ENCODE measurements around the gene IQCE.

- TF ChIP-seq, protein P1, sequence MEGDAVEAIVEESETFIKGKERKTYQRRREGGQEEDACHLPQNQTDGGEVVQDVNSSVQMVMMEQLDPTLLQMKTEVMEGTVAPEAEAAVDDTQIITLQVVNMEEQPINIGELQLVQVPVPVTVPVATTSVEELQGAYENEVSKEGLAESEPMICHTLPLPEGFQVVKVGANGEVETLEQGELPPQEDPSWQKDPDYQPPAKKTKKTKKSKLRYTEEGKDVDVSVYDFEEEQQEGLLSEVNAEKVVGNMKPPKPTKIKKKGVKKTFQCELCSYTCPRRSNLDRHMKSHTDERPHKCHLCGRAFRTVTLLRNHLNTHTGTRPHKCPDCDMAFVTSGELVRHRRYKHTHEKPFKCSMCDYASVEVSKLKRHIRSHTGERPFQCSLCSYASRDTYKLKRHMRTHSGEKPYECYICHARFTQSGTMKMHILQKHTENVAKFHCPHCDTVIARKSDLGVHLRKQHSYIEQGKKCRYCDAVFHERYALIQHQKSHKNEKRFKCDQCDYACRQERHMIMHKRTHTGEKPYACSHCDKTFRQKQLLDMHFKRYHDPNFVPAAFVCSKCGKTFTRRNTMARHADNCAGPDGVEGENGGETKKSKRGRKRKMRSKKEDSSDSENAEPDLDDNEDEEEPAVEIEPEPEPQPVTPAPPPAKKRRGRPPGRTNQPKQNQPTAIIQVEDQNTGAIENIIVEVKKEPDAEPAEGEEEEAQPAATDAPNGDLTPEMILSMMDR (IDR thresholded peaks at IDR 0.05; ENCODE audit: low read depth, low read length, poor library complexity, severe bottlenecking), result no peak
- no peak for TF ChIP-seq EZH2phosphoT487 (IDR thresholded peaks at IDR 0.05; ENCODE audit: borderline replicate concordance, low read length)
Measured at GRCh38 chr7:2519119-2519930, 39.5 kb upstream of the IQCE start, which contains the start of gene LFNG.

Data from DOHH2 (cell line).